Smooth muscle cell (in vitro differentiated cells): ENCODE results near the gene NHLRC2. TPM values are rescaled to one million over a fixed set of nuclear protein-coding genes. Genes with fewer than 3 reads are reported as not detected.

ENCODE experiments used
- DNase-seq: peaks from one replicate; lab custom pipeline; 2025; ENCODE audit not compliant: unreplicated experiment; lab: John Stamatoyannopoulos, UW
- H2AFZ ChIP-seq: fragments of 200-600 bp; sonication (generic); 2 replicates; pipeline ENCODE4 v1.6.0; 2016; ENCODE audit warnings: antibody characterized with exemption, low read depth, mild to moderate bottlenecking
- H3F3A ChIP-seq: fragments of 200-600 bp; sonication (generic); 2 replicates; pipeline ENCODE4 v1.6.0; 2017; ENCODE audit warnings: antibody characterized with exemption, low read depth
- H3K27ac ChIP-seq: fragments of 200-600 bp; sonication (generic); 2 replicates; pipeline ENCODE4 v1.5.1; 2016; ENCODE audit warnings: low read depth, mild to moderate bottlenecking
- H3K27me3 ChIP-seq: fragments of 200-600 bp; sonication (generic); 2 replicates; pipeline ENCODE4 v1.6.1; 2016; ENCODE audit warnings: low read depth, mild to moderate bottlenecking
- H3K36me3 ChIP-seq: fragments of 200-600 bp; sonication (generic); 2 replicates; pipeline ENCODE4 v1.5.1; 2016; ENCODE audit warnings: low read depth
- H3K4me1 ChIP-seq: fragments of 200-600 bp; sonication (generic); 2 replicates; pipeline ENCODE4 v1.5.1; 2016; ENCODE audit warnings: low read depth
- H3K4me2 ChIP-seq: fragments of 200-600 bp; sonication (generic); 2 replicates; pipeline ENCODE4 v1.6.0; 2016; ENCODE audit warnings: mild to moderate bottlenecking
- H3K4me3 ChIP-seq: fragments of 200-600 bp; sonication (generic); 2 replicates; pipeline ENCODE4 v1.5.1; 2016; ENCODE audit warnings: mild to moderate bottlenecking
- H3K79me2 ChIP-seq: fragments of 200-600 bp; sonication (generic); 2 replicates; pipeline ENCODE4 v1.6.0; 2016; ENCODE audit warnings: low read depth, mild to moderate bottlenecking
- H3K9ac ChIP-seq: fragments of 200-600 bp; sonication (generic); 2 replicates; pipeline ENCODE4 v1.6.0; 2016; ENCODE audit warnings: low read depth
- H3K9me3 ChIP-seq: fragments of 200-600 bp; sonication (generic); replicated peaks from 2 replicates; pipeline ENCODE4 v1.5.1; 2016; ENCODE audit warnings: low read depth
- H4K20me1 ChIP-seq: fragments of 200-600 bp; sonication (generic); 2 replicates; pipeline ENCODE4 v1.6.0; 2016; ENCODE audit warnings: low read depth
- CTCF ChIP-seq: fragments of 200-600 bp; sonication (generic); IDR thresholded peaks from 2 replicates; pipeline ENCODE4 v1.5.1; 2017; ENCODE audit warnings: borderline replicate concordance, mild to moderate bottlenecking, antibody characterized with exemption; ENCODE audit not compliant: insufficient read depth, poor library complexity, severe bottlenecking
- WGBS: methylation state at CpG from one replicate; pipeline ENCODE4 v1.1.7; 2016; ENCODE audit warnings: low lambda C conversion rate; 5-methylcytosine and 5-hydroxymethylcytosine counted together
- polyA plus RNA-seq: library from polyadenylated mRNA; unstranded; fragments of >200 nt; fragmentation: Nextera tagmentation; extraction: Ambion mirVana; gene quantifications from 2 replicates; pipeline ENCODE4 v1.2.1, GENCODE V29; 2016
- total RNA-seq: library from RNA; depleted of rRNA; stranded (reverse); fragments of >200 nt; gene quantifications from 2 replicates; pipeline ENCODE4 v1.2.3, GENCODE V29; 2014

NHLRC2 gene
- total and polyA plus RNA-seq, 2 experiments from 2014 or later, result 5.1 to 14.4 TPM

GRCh38 chr10:113917636-113918035, 63.2 kb downstream of the NHLRC2 start:
- Histone ChIP-seq H3K4me2 (no peak overlapping the region), H3K9me3 (no peaks in the 10 kb centered on the region), H3K4me3 (no peak overlapping the region), H3K79me2 (no peaks in the 10 kb centered on the region), H3K27ac (no peak overlapping the region), H3K9ac (no peak overlapping the region), H3F3A (no peaks in the 10 kb centered on the region), H3K36me3 (no peaks in the 10 kb centered on the region), H2AFZ (no peak overlapping the region), H3K4me1 (no peaks in the 10 kb centered on the region), H3K27me3 (peaks cover 2% of the 10 kb centered on the region), H4K20me1 (no peaks in the 10 kb centered on the region)
- no peak for TF ChIP-seq CTCF
- 93% methylated on average over 3 of the region's 3 CpGs for WGBS
- no peak for DNase-seq

- H3K4me3 ChIP-seq, result no peak overlapping the region
- H3F3A ChIP-seq, result no peaks in the 10 kb centered on the region
- no peak overlapping the region for H3K9ac ChIP-seq
- H3K4me1 ChIP-seq, result no peaks in the 10 kb centered on the region
- no peaks in the 10 kb centered on the region for H3K9me3 ChIP-seq
- no peak overlapping the region for H3K4me2 ChIP-seq
- 93% methylated on average over 3 of the region's 3 CpGs for WGBS
- no peak overlapping the region for H2AFZ ChIP-seq
- no peak for TF ChIP-seq CTCF
- no peaks in the 10 kb centered on the region for H4K20me1 ChIP-seq
- no peaks in the 10 kb centered on the region for H3K36me3 ChIP-seq
- peaks cover 8% of the 10 kb centered on the region for H3K27me3 ChIP-seq
- no peak overlapping the region for H3K27ac ChIP-seq
- no peaks in the 10 kb centered on the region for H3K79me2 ChIP-seq
- no peak for DNase-seq
Measured at GRCh38 chr10:113920114-113920513, 65.7 kb downstream of the NHLRC2 start.

- H3K4me3 ChIP-seq, result no peak overlapping the region
- H3K27ac ChIP-seq, result no peak overlapping the region
- H3K36me3 ChIP-seq, result no peaks in the 10 kb centered on the region
- WGBS, result 32% methylated on average over 3 of the region's 3 CpGs
- H3F3A ChIP-seq, result no peaks in the 10 kb centered on the region
- no peak overlapping the region for H2AFZ ChIP-seq
- H3K9ac ChIP-seq, result no peak overlapping the region
- H4K20me1 ChIP-seq, result no peaks in the 10 kb centered on the region
- TF ChIP-seq CTCF, result no peak
- no peaks in the 10 kb centered on the region for H3K4me1 ChIP-seq
- H3K27me3 ChIP-seq, result peaks cover 8% of the 10 kb centered on the region
- no peak for DNase-seq
- no peak overlapping the region for H3K4me2 ChIP-seq
- H3K9me3 ChIP-seq, result no peaks in the 10 kb centered on the region
- no peaks in the 10 kb centered on the region for H3K79me2 ChIP-seq
Measured at GRCh38 chr10:113920875-113921274, 66.4 kb downstream of the NHLRC2 start.

- H2AFZ ChIP-seq, result no peak overlapping the region
- no peaks in the 10 kb centered on the region for H3K36me3 ChIP-seq
- no peak overlapping the region for H3K9ac ChIP-seq
- DNase-seq, result no peak
- H3K79me2 ChIP-seq, result no peaks in the 10 kb centered on the region
- H3K9me3 ChIP-seq, result no peaks in the 10 kb centered on the region
- WGBS, result 81% methylated on average over 5 of the region's 5 CpGs
- TF ChIP-seq CTCF, result no peak
- H3K4me1 ChIP-seq, result no peaks in the 10 kb centered on the region
- peaks cover 8% of the 10 kb centered on the region for H3K27me3 ChIP-seq
- no peak overlapping the region for H3K27ac ChIP-seq
- no peak overlapping the region for H3K4me3 ChIP-seq
- H3F3A ChIP-seq, result no peaks in the 10 kb centered on the region
- no peaks in the 10 kb centered on the region for H4K20me1 ChIP-seq
- no peak overlapping the region for H3K4me2 ChIP-seq
Measured at GRCh38 chr10:113921561-113922370, 67.3 kb downstream of the NHLRC2 start.
